HCT116 (cell line): ENCODE results near the gene TLE6.

Experiments
- CEBPB ChIP-seq: IDR thresholded peaks from 2 replicates; pipeline ENCODE4 v1.6.1; 2012; ENCODE audit warnings: low read depth
- CTCF ChIP-seq, 3 experiments: fragments of 200-600 bp in 1 of 3; sonication (generic) in 1 of 3; IDR thresholded peaks in 2 of 3; conservative IDR thresholded peaks in 1 of 3; 2 replicates each; pipeline ENCODE4 v1.5.1; 2012 to 2017; ENCODE audit warnings: low read depth in 2 of 3, low read length in 2 of 3, antibody characterized with exemption in 1 of 3, borderline replicate concordance in 1 of 3, control low read depth in 1 of 3, mild to moderate bottlenecking in 1 of 3, mixed read lengths in 1 of 3, mixed run types in 1 of 3, moderate library complexity in 1 of 3; ENCODE audit not compliant: insufficient read depth in 1 of 3
- EZH2 ChIP-seq: fragments of 200-600 bp; sonication (generic); IDR thresholded peaks from 2 replicates; pipeline ENCODE4 v1.6.1; 2017; ENCODE audit warnings: antibody characterized with exemption, mixed run types
- FOSL1 ChIP-seq: IDR thresholded peaks from 2 replicates; pipeline ENCODE4 v1.6.1; 2012; ENCODE audit warnings: low read depth
- POLR2A ChIP-seq: IDR thresholded peaks from 2 replicates; pipeline ENCODE4 v1.7.0; 2011; ENCODE audit warnings: borderline replicate concordance; ENCODE audit not compliant: insufficient read depth, insufficient read length; ENCODE audit errors: extremely low read depth
- RAD21 ChIP-seq: IDR thresholded peaks from 2 replicates; pipeline ENCODE4 v1.6.1; 2012; ENCODE audit warnings: low read depth, mild to moderate bottlenecking
- SRF ChIP-seq: IDR thresholded peaks from 2 replicates; pipeline ENCODE4 v1.6.1; 2012; ENCODE audit warnings: low read depth

- no peak for TF ChIP-seq CEBPB
- no peak for TF ChIP-seq CTCF (IDR thresholded peaks at IDR 0.05 in 2 of 3, conservative IDR thresholded peaks at IDR 0.05 in 1 of 3; ENCODE audit: borderline replicate concordance in 1 of 3, insufficient read depth in 1 of 3, low read depth in 2 of 3, low read length in 2 of 3)
- TF ChIP-seq RAD21, result no peak
- TF ChIP-seq POLR2A, result no peak
- no peak for TF ChIP-seq FOSL1
- TF ChIP-seq SRF, result no peak
- TF ChIP-seq EZH2, result no peak
Observed at GRCh38 chr19:3019211-3019854, 42.0 kb downstream of the TLE6 start.
